ENCODE measurements around the gene ANKRD13A.

DNA sequence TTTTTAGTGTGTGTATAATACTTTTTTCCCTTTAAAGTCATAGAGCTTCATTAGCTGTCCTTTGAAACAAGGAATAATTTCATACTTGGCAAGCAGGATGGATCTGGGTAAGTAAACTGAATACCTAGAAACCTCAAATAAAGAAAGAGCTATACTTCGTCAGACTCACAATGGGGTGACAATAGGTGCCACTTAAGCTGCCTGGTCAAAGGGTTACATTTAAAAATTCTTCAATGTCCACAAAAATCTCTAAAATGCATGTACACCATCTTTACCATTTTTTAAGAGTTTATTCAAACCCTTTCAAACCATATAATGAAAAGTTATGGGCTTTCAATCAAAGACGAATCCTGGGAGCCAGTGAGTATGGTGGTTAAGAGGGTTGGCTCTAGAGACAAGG is 6.1 kb upstream of the ANKRD13A start:
- TF ChIP-seq, protein P1, sequence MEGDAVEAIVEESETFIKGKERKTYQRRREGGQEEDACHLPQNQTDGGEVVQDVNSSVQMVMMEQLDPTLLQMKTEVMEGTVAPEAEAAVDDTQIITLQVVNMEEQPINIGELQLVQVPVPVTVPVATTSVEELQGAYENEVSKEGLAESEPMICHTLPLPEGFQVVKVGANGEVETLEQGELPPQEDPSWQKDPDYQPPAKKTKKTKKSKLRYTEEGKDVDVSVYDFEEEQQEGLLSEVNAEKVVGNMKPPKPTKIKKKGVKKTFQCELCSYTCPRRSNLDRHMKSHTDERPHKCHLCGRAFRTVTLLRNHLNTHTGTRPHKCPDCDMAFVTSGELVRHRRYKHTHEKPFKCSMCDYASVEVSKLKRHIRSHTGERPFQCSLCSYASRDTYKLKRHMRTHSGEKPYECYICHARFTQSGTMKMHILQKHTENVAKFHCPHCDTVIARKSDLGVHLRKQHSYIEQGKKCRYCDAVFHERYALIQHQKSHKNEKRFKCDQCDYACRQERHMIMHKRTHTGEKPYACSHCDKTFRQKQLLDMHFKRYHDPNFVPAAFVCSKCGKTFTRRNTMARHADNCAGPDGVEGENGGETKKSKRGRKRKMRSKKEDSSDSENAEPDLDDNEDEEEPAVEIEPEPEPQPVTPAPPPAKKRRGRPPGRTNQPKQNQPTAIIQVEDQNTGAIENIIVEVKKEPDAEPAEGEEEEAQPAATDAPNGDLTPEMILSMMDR (IDR thresholded peaks at IDR 0.05), result no peak
- TF ChIP-seq EP300 (IDR thresholded peaks at IDR 0.05), result no peak
